ENCODE data around the gene STK10.
"Not testable (repeated sequence)": the region's sequence is repeated elsewhere in the genome, so short reads cannot be mapped to it uniquely, and the experiment has no call there.

The STK10 gene

GRCh38 chr5:172164769-172165212, 23.2 kb downstream of the STK10 start:
- no peak for DNase-seq

GRCh38 chr5:172163346-172163745, 24.7 kb downstream of the STK10 start:
- DNase-seq, result peak in 1 of 2 experiments; percentile 23

GRCh38 chr5:172162987-172163343, 25.1 kb downstream of the STK10 start:
- DNase-seq, result no peak

- DNase-seq, result no peak
These were observed 25.6 kb downstream of the STK10 start for GRCh38 chr5:172162323-172162986.

GRCh38 chr5:172160506-172160905, 27.5 kb downstream of the STK10 start:
- DNase-seq, result no peak

GRCh38 chr5:172159016-172159415, 29.0 kb downstream of the STK10 start:
- DNase-seq, result no peak

- DNase-seq, result no peak
These were observed 31.5 kb downstream of the STK10 start for GRCh38 chr5:172156541-172156994.

- not testable (repeated sequence) for DNase-seq
These were observed 32.9 kb downstream of the STK10 start for GRCh38 chr5:172155101-172155500.

- no peak for DNase-seq
These were observed 34.3 kb downstream of the STK10 start for GRCh38 chr5:172153695-172154094.

GRCh38 chr5:172151661-172152210, 36.3 kb downstream of the STK10 start:
- no peak for DNase-seq

GRCh38 chr5:172150514-172151425, 37.3 kb downstream of the STK10 start:
- DNase-seq, result no peak

- not testable (repeated sequence) for DNase-seq
These were observed 38.5 kb downstream of the STK10 start for GRCh38 chr5:172149481-172149880.

- DNase-seq, result no peak
These were observed 39.0 kb downstream of the STK10 start for GRCh38 chr5:172149073-172149472.

GRCh38 chr5:172148381-172148780, 39.6 kb downstream of the STK10 start:
- DNase-seq, result no peak

- DNase-seq, result no peak
These were observed 40.2 kb downstream of the STK10 start for GRCh38 chr5:172147857-172148256.

GRCh38 chr5:172146748-172147092, 41.3 kb downstream of the STK10 start:
- no peak for DNase-seq

GRCh38 chr5:172145870-172146747, 41.9 kb downstream of the STK10 start:
- DNase-seq, result no peak

GRCh38 chr5:172144931-172145869, 42.8 kb downstream of the STK10 start:
- DNase-seq, result no peak

GRCh38 chr5:172144291-172144815, 43.7 kb downstream of the STK10 start:
- DNase-seq, result peak in 1 of 2 experiments; percentile 24

GRCh38 chr5:172143875-172144274, 44.1 kb downstream of the STK10 start:
- DNase-seq, result no peak

GRCh38 chr5:172142709-172143215, 45.3 kb downstream of the STK10 start:
- no peak for DNase-seq
